ENCODE measurements around the gene SPAG5.

Gene SPAG5

GRCh38 chr17:28572259-28573039 lies 26.4 kb downstream of the SPAG5 start:
- Mint-ChIP-seq H3K4me3 (peak overlapping the region; percentile 99), H3K4me1 (peaks cover 36% of the 10 kb centered on the region), H3K27me3 (no peaks in the 10 kb centered on the region), H3K9me3 (no peaks in the 10 kb centered on the region), H3K27ac (no peak overlapping the region), H3K36me3 (peaks cover 5% of the 10 kb centered on the region)
- no peak for DNase-seq (ENCODE audit: low spot score in 2 of 2)
- ATAC-seq (ENCODE audit: low read depth) = no peak

GRCh38 chr17:28571361-28572122 lies 27.3 kb downstream of the SPAG5 start, which contains the start of gene PIGS:
PIGS (minus strand) TSS chr17:28571524; CDS start chr17:28571496, 28 bp downstream.
- no peaks in the 10 kb centered on the region for H3K9me3 Mint-ChIP-seq
- peak; percentile 89 for ATAC-seq (ENCODE audit: low read depth)
- H3K36me3 Mint-ChIP-seq = peaks cover 5% of the 10 kb centered on the region
- peaks cover 35% of the 10 kb centered on the region for H3K4me1 Mint-ChIP-seq
- peak; percentile 79 to 82 for DNase-seq (ENCODE audit: low spot score in 2 of 2)
- peak within 1 kb of the TSS; percentile 91 for H3K27ac Mint-ChIP-seq
- peak within 1 kb of the TSS; percentile 99 for H3K4me3 Mint-ChIP-seq
- H3K27me3 Mint-ChIP-seq = no peaks in the 10 kb centered on the region

GRCh38 chr17:28570716-28571360 lies 28.0 kb downstream of the SPAG5 start:
- H3K27ac Mint-ChIP-seq = peak overlapping the region; percentile 91
- peaks cover 5% of the 10 kb centered on the region for H3K36me3 Mint-ChIP-seq
- H3K4me1 Mint-ChIP-seq = peaks cover 30% of the 10 kb centered on the region
- H3K27me3 Mint-ChIP-seq = no peaks in the 10 kb centered on the region
- peak overlapping the region; percentile 99 for H3K4me3 Mint-ChIP-seq
- H3K9me3 Mint-ChIP-seq = no peaks in the 10 kb centered on the region
- ATAC-seq (ENCODE audit: low read depth) = peak; percentile 21
- DNase-seq (ENCODE audit: low spot score in 2 of 2) = no peak

- H3K36me3 Mint-ChIP-seq = peaks cover 5% of the 10 kb centered on the region
- H3K27ac Mint-ChIP-seq = no peak overlapping the region
- DNase-seq (ENCODE audit: low spot score in 2 of 2) (no peak), ATAC-seq (ENCODE audit: low read depth) (no peak)
- no peaks in the 10 kb centered on the region for H3K9me3 Mint-ChIP-seq
- no peaks in the 10 kb centered on the region for H3K27me3 Mint-ChIP-seq
- H3K4me3 Mint-ChIP-seq = peak overlapping the region; percentile 24
- H3K4me1 Mint-ChIP-seq = peaks cover 28% of the 10 kb centered on the region
These were observed 29.4 kb downstream of the SPAG5 start for GRCh38 chr17:28569446-28569845.

- H3K27ac Mint-ChIP-seq = peak overlapping the region; percentile 83
- peak; percentile 70 for ATAC-seq (ENCODE audit: low read depth)
- no peaks in the 10 kb centered on the region for H3K27me3 Mint-ChIP-seq
- H3K9me3 Mint-ChIP-seq = no peaks in the 10 kb centered on the region
- peak overlapping the region; percentile 51 for H3K4me3 Mint-ChIP-seq
- no peak for DNase-seq (ENCODE audit: low spot score in 2 of 2)
- H3K4me1 Mint-ChIP-seq = peaks cover 33% of the 10 kb centered on the region
- peaks cover 8% of the 10 kb centered on the region for H3K36me3 Mint-ChIP-seq
These were observed 31.2 kb downstream of the SPAG5 start for GRCh38 chr17:28567604-28568003.

- H3K36me3 Mint-ChIP-seq = peaks cover 17% of the 10 kb centered on the region
- H3K27me3 Mint-ChIP-seq = no peaks in the 10 kb centered on the region
- ATAC-seq (ENCODE audit: low read depth) (no peak), DNase-seq (ENCODE audit: low spot score in 2 of 2) (no peak)
- H3K9me3 Mint-ChIP-seq = no peaks in the 10 kb centered on the region
- H3K27ac Mint-ChIP-seq = no peak overlapping the region
- H3K4me3 Mint-ChIP-seq = no peak overlapping the region
- H3K4me1 Mint-ChIP-seq = peaks cover 18% of the 10 kb centered on the region
These were observed 35.4 kb downstream of the SPAG5 start for GRCh38 chr17:28563475-28563874.

- no peak for DNase-seq (ENCODE audit: low spot score in 2 of 2)
- Mint-ChIP-seq H3K27ac (no peak overlapping the region), H3K4me3 (no peak overlapping the region), H3K36me3 (peaks cover 39% of the 10 kb centered on the region), H3K9me3 (no peaks in the 10 kb centered on the region), H3K4me1 (peaks cover 26% of the 10 kb centered on the region), H3K27me3 (no peaks in the 10 kb centered on the region)
- no peak for ATAC-seq (ENCODE audit: low read depth)
These were observed 43.8 kb downstream of the SPAG5 start for GRCh38 chr17:28555022-28555421.

GRCh38 chr17:28554565-28554964 lies 44.3 kb downstream of the SPAG5 start:
- no peaks in the 10 kb centered on the region for H3K9me3 Mint-ChIP-seq
- no peak overlapping the region for H3K4me3 Mint-ChIP-seq
- H3K27ac Mint-ChIP-seq = no peak overlapping the region
- ATAC-seq (ENCODE audit: low read depth) (no peak), DNase-seq (ENCODE audit: low spot score in 2 of 2) (no peak)
- H3K27me3 Mint-ChIP-seq = no peaks in the 10 kb centered on the region
- peaks cover 29% of the 10 kb centered on the region for H3K4me1 Mint-ChIP-seq
- H3K36me3 Mint-ChIP-seq = peaks cover 37% of the 10 kb centered on the region

- peaks cover 44% of the 10 kb centered on the region for H3K4me1 Mint-ChIP-seq
- DNase-seq (ENCODE audit: low spot score in 2 of 2) (no peak), ATAC-seq (ENCODE audit: low read depth) (no peak)
- peaks cover 30% of the 10 kb centered on the region for H3K36me3 Mint-ChIP-seq
- H3K27me3 Mint-ChIP-seq = no peaks in the 10 kb centered on the region
- peak overlapping the region; percentile 90 for H3K27ac Mint-ChIP-seq
- no peaks in the 10 kb centered on the region for H3K9me3 Mint-ChIP-seq
- peak overlapping the region; percentile 94 for H3K4me3 Mint-ChIP-seq
These were observed 45.8 kb downstream of the SPAG5 start for GRCh38 chr17:28553000-28553505.

- H3K27ac Mint-ChIP-seq = peak within 1 kb of the TSS; percentile 94
- H3K27me3 Mint-ChIP-seq = no peaks in the 10 kb centered on the region
- ATAC-seq (ENCODE audit: low read depth) (peak; percentile 56), DNase-seq (ENCODE audit: low spot score in 2 of 2) (peak; percentile 70 to 78)
- H3K4me1 Mint-ChIP-seq = peaks cover 49% of the 10 kb centered on the region
- peaks cover 27% of the 10 kb centered on the region for H3K36me3 Mint-ChIP-seq
- H3K4me3 Mint-ChIP-seq = peak within 1 kb of the TSS; percentile 94
- no peaks in the 10 kb centered on the region for H3K9me3 Mint-ChIP-seq
These were observed 46.4 kb downstream of the SPAG5 start, which contains the start of gene UNC119 for GRCh38 chr17:28552176-28552999. UNC119 (minus strand) TSS chr17:28552624; CDS start chr17:28552557, 67 bp downstream.

GRCh38 chr17:28551421-28552175 lies 47.2 kb downstream of the SPAG5 start:
- no peaks in the 10 kb centered on the region for H3K27me3 Mint-ChIP-seq
- no peaks in the 10 kb centered on the region for H3K9me3 Mint-ChIP-seq
- H3K4me3 Mint-ChIP-seq = peak overlapping the region; percentile 91
- DNase-seq (ENCODE audit: low spot score in 2 of 2) (no peak), ATAC-seq (ENCODE audit: low read depth) (no peak)
- H3K36me3 Mint-ChIP-seq = peaks cover 22% of the 10 kb centered on the region
- peak overlapping the region; percentile 94 for H3K27ac Mint-ChIP-seq
- peaks cover 49% of the 10 kb centered on the region for H3K4me1 Mint-ChIP-seq

GRCh38 chr17:28550858-28551257 lies 48.0 kb downstream of the SPAG5 start:
- Mint-ChIP-seq H3K36me3 (peaks cover 15% of the 10 kb centered on the region), H3K27me3 (no peaks in the 10 kb centered on the region), H3K4me1 (peaks cover 49% of the 10 kb centered on the region), H3K27ac (peak overlapping the region; percentile 94), H3K4me3 (peak overlapping the region; percentile 91), H3K9me3 (no peaks in the 10 kb centered on the region)
- no peak for ATAC-seq (ENCODE audit: low read depth)
- DNase-seq (ENCODE audit: low spot score in 2 of 2) = no peak
